Ovary (tissue), 10 donors: Measurements from ENCODE around the gene TEX13D. TPM values are rescaled to one million over a fixed set of nuclear protein-coding genes. Genes with fewer than 3 reads are reported as not detected.
"Not testable (repeated sequence)": the region's sequence is repeated elsewhere in the genome, so short reads cannot be mapped to it uniquely, and the experiment has no call there.

Experiments
- DNase-seq, 5 donors: peaks; one replicate each; pipeline ENCODE4 v3.0.0-alpha.2; 2019 to 2020
- H3K27ac ChIP-seq, 2 donors: fragments of 200-600 bp; one replicate each; pipeline versions ENCODE4 v1.5.1 to v1.8.0; 2019 to 2022
- H3K27me3 ChIP-seq: fragments of 200-600 bp; one replicate; pipeline ENCODE4 v1.8.0; 2022
- H3K36me3 ChIP-seq: fragments of 200-600 bp; sonication (generic); one replicate; pipeline ENCODE4 v1.5.1; 2019
- H3K4me1 ChIP-seq: one replicate; pipeline ENCODE4 v1.8.1; 2013; ENCODE audit warnings: mild to moderate bottlenecking, moderate library complexity; ENCODE audit not compliant: insufficient read depth
- H3K4me3 ChIP-seq: fragments of 200-600 bp; sonication (generic); one replicate; pipeline ENCODE4 v1.5.1; 2017
- H3K9me3 ChIP-seq, 2 donors: fragments of 200-600 bp in 1 of 2; sonication (generic) in 1 of 2; one replicate each; pipeline versions ENCODE4 v1.5.1 to v1.8.1; 2013 to 2019; ENCODE audit warnings: mild to moderate bottlenecking in 1 of 2, moderate library complexity in 1 of 2
- EP300 ChIP-seq: sonication (generic); formaldehyde crosslinking; IDR thresholded peaks from one replicate; pipeline ENCODE4 v1.6.1; 2017; ENCODE audit warnings: antibody characterized with exemption
- POLR2A ChIP-seq: fragments of 450-650 bp; IDR thresholded peaks from one replicate; pipeline ENCODE4 v1.6.1; 2017; ENCODE audit warnings: antibody characterized with exemption, mild to moderate bottlenecking, moderate library complexity
- WGBS, 3 donors: extraction: QIAGEN DNeasy Blood & Tissue Kit in 1 of 3; methylation state at CpG; one replicate each; pipeline versions ENCODE4 v1.1.5 to v1.1.7; 2013 to 2017; 5-methylcytosine and 5-hydroxymethylcytosine counted together
- intact Hi-C, 4 donors: fragments of 100-400 bp; cut with DNase I; formaldehyde crosslinking; loops; one replicate each; pipeline versions ENCODE4 v1.11.0 to v1.15.1; 2022 to 2023
- long read RNA-seq, 3 donors: library from polyadenylated mRNA in 2 of 3; unstranded in 2 of 3; transcript quantifications; one replicate each; pipeline ENCODE4 v2.0.0 and lab custom pipeline, GENCODE V29; 2021 to 2026
- polyA plus RNA-seq, 2 donors: library from polyadenylated mRNA; stranded (reverse); fragments of 200-250 nt in 1 of 2; fragments of 350-450 nt in 1 of 2; fragmentation: Illumina TruSeq in 1 of 2; extraction: RNeasy Lipid Tissue Mini Kit (QIAGEN cat#74804) in 1 of 2; gene quantifications; one replicate each; pipeline ENCODE4 v1.2.3, GENCODE V29; 2013 to 2014
- total RNA-seq, 7 donors: library from RNA; depleted of rRNA in 2 of 7; stranded (reverse); fragments of >200 nt in 2 of 7; fragmentation: NEBNext Ultra II Directional in 3 of 7; extraction: Animal tissue kit (Norgen Biotek cat#: 25700) in 3 of 7; gene quantifications; one replicate each; pipeline versions ENCODE4 v1.1.0 to v1.2.4, GENCODE V29; 2016 to 2023
- TF ChIP-seq, protein P1 (sequence below), 3 donors: fragments of 450-650 bp in 2 of 3; fragments of 200-600 bp in 1 of 3; IDR thresholded peaks; one replicate each; pipeline versions ENCODE4 v1.5.1 to v1.8.0; 2016 to 2022; ENCODE audit warnings: antibody characterized with exemption in 3 of 3, mild to moderate bottlenecking in 1 of 3
- donor health status: DM: no; HTN: no; CAD: no; lungs with moderate emphysema.
- donor health status: DM: no; HTN: no; CAD: no.
- donor health status: Bipolar disorder and iron deficiency.
- donor health status: DM: yes; HTN: yes; CAD: no.
- donor health status: DM: no; HTN: no; CAD: no.
- donor health status: DM: yes; HTN: yes; CAD: no.

The TEX13D gene
- total RNA-seq (not detected), polyA plus RNA-seq (not detected)
- long read RNA-seq, donor 1, result 0 reads
- long read RNA-seq, donor 2, full-length matches to known transcripts, result 10 of 10 reads
- long read RNA-seq, donor 2, partial matches to known transcripts, result 0 of 10 reads
- long read RNA-seq, donor 2, other reads (novel, unspliced or antisense), result 0 of 10 reads
- long read RNA-seq, donor 3, result 0 reads

DNA sequence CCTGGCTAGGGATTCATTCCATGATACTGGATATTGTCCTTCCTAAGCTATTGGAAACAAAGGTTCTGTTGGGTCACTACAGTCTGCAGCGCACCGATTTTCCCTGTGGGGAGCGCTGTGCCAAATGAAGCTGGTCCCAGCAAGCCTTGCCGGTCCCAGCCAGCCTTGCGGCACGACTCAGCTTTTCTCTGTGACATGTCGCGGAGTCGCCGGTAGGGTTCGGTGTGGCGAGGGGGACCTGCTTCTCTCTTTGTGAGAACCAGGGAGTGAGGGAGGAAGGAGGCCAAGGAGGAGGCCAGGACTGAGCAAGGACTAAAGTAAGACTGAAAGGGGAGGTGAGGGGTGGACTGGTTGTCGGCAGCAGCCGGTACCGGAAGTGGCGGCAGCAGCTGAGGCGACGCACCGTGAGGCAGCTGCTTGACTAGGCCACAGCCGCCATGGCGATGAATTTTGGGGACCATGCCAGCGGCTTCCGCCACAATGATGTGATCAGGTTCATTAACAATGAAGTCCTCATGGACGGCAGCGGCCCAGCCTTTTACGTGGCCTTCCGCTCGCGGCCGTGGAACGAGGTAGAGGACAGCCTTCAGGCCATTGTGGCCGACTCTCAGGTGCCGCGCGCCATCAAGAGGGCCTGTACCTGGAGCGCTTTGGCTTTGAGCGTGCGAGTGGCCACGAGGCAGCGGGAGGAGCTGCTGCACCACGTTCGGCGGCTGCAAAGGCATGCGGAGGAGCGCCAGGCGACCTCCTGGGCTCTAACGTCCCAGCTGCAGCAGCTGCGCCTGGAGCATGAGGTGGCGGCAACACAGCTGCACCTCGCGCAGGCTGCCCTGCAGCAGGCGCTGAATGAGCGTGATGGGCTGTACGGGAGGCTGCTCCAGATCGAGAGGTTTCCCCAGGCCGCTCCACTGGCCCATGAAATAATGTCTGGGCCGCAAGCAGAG lies at the start of gene TEX13D:
TEX13D (plus strand) TSS at position 180 of the 944 bp plus-strand sequence; CDS start at position 438, 258 bp downstream.
- no peaks in the 10 kb centered on the region for H3K27me3 ChIP-seq
- H3K27ac ChIP-seq, result no peak within 1 kb of the TSS
- no peaks in the 10 kb centered on the region for H3K4me1 ChIP-seq
- no peak within 1 kb of the TSS for H3K4me3 ChIP-seq
- no peak for TF ChIP-seq EP300
- TF ChIP-seq, protein P1, sequence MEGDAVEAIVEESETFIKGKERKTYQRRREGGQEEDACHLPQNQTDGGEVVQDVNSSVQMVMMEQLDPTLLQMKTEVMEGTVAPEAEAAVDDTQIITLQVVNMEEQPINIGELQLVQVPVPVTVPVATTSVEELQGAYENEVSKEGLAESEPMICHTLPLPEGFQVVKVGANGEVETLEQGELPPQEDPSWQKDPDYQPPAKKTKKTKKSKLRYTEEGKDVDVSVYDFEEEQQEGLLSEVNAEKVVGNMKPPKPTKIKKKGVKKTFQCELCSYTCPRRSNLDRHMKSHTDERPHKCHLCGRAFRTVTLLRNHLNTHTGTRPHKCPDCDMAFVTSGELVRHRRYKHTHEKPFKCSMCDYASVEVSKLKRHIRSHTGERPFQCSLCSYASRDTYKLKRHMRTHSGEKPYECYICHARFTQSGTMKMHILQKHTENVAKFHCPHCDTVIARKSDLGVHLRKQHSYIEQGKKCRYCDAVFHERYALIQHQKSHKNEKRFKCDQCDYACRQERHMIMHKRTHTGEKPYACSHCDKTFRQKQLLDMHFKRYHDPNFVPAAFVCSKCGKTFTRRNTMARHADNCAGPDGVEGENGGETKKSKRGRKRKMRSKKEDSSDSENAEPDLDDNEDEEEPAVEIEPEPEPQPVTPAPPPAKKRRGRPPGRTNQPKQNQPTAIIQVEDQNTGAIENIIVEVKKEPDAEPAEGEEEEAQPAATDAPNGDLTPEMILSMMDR (IDR thresholded peaks at IDR 0.05), result no peak
- no peak for TF ChIP-seq POLR2A
- 89 to 92% (median 92%) methylated on average over 57 of the region's 57 CpGs for WGBS, 3 donors
- intact Hi-C loops, result no loop called here
- H3K36me3 ChIP-seq, result no peaks in the 10 kb centered on the region
- DNase-seq, result no peak
- no peaks in the 10 kb centered on the region for H3K9me3 ChIP-seq

DNA sequence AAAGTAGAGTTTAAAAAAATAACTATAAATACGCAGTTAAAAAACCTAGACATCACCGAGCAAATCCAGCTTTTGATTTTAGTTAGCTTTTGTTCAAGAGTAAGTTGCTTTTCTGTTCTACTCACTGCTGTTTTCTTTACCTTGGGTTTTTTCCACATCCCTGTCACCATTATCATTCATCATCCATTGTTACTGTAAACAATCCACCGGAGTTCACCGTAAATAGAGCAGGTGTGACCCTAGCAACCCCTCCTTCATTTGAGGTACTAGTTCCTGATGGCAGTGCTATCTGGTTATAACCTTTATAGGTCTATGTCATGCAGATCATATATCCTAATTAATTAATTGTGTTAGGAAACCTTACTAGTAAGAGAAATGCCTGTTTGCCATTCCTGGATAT lies 43.0 kb upstream of the TEX13D start:
- intact Hi-C loops, result no loop called here
- Histone ChIP-seq H3K9me3 (no peaks in the 10 kb centered on the region), H3K27me3 (no peaks in the 10 kb centered on the region), H3K4me3 (no peak overlapping the region), H3K27ac (no peak overlapping the region), H3K4me1 (no peaks in the 10 kb centered on the region), H3K36me3 (no peaks in the 10 kb centered on the region)
- TF ChIP-seq, protein P1 (IDR thresholded peaks at IDR 0.05), result no peak
- TF ChIP-seq EP300 (no peak), POLR2A (no peak)
- 43 to 46% (median 44%) methylated on average over 4 of the region's 4 CpGs for WGBS, 3 donors
- no peak for DNase-seq

DNA sequence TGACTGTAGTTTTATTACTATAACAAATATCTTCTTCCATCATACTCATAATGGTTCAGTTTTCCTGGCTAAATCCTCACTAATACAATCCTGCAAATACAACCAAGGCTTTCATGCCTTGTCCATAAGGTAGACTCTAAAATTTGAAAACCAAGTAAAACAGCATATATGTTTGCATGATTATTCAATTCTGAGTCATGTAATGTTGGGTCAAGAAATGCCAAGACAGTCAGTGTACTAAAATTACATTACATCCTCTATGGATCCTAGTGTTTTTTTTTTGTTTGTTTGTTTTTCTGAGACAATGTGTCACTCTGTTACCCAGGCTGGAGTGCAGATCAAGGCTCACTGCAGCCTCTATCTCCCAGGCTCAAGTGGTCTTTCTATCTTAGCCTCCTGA lies 38.6 kb upstream of the TEX13D start:
- DNase-seq, result no peak
- Histone ChIP-seq H3K4me1 (no peaks in the 10 kb centered on the region), H3K9me3 (no peaks in the 10 kb centered on the region), H3K27me3 (no peaks in the 10 kb centered on the region), H3K36me3 (no peaks in the 10 kb centered on the region), H3K4me3 (no peak overlapping the region), H3K27ac (no peak overlapping the region)
- TF ChIP-seq POLR2A (no peak), EP300 (no peak)
- TF ChIP-seq, protein P1 (IDR thresholded peaks at IDR 0.05), result no peak
- intact Hi-C loops, result no loop called here

DNA sequence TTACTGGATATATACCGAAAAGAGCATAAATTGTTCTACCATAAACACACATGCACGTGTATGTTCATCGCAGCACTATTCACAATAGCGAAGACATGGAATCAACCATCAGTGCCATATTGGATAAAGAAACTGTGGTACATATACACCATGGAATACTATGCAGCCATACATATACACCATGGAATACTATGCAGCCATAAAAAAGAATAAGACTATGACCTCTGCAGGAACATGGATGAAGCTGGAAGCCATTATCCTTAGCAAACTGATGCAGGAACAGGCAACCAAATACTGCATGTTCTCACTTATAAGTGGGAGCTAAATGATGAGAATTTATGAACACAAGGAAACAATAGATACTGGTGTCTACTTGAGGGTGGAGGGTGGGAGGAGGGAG lies 33.1 kb upstream of the TEX13D start:
- H3K4me1 ChIP-seq, H3K27ac ChIP-seq, intact Hi-C loops, DNase-seq, H3K4me3 ChIP-seq, H3K36me3 ChIP-seq, H3K27me3 ChIP-seq, H3K9me3 ChIP-seq: not testable (repeated sequence)
- WGBS, 3 donors, result 88 to 95% (median 90%) methylated on average over 4 of the region's 4 CpGs

DNA sequence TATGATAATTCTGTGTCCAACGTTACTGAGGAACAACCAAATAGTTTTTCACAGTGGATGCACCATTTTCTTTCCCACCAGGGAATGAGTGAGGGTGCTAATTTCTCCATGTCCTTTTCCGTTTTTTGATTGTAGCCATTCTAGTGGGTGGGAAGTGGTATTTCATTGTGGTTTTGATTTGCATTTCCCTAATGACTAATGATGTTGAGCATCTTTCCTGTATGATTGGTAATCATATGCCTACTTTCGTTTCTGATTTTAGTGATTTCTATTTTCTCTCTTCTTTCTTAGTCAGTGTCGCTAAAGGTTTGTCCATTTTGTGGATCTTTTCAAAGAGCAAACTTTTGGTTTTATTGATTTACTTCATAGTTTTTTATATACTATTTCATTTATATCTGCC lies 32.1 kb upstream of the TEX13D start:
- H3K27me3 ChIP-seq, result no peaks in the 10 kb centered on the region
- TF ChIP-seq EP300 (no peak), POLR2A (no peak)
- TF ChIP-seq, protein P1 (IDR thresholded peaks at IDR 0.05), result no peak
- H3K9me3 ChIP-seq, result no peaks in the 10 kb centered on the region
- H3K36me3 ChIP-seq, result no peaks in the 10 kb centered on the region
- intact Hi-C loops, result no loop called here
- H3K4me3 ChIP-seq, result no peak overlapping the region
- WGBS, 3 donors, result 60 to 71% (median 64%) methylated on average over 4 of the region's 4 CpGs
- H3K27ac ChIP-seq, result no peak overlapping the region
- H3K4me1 ChIP-seq, result no peaks in the 10 kb centered on the region
- no peak for DNase-seq
